Retinal pigment epithelial cell (primary cell): Measurements from ENCODE around the gene ALKBH7.
"Not testable (repeated sequence)": the region's sequence is repeated elsewhere in the genome, so short reads cannot be mapped to it uniquely, and the experiment has no call there.

Experiments
- DNase-seq: peaks from one replicate; pipeline ENCODE4 v3.0.0-alpha.2; 2010; ENCODE audit warnings: low read depth
- H3K4me3 ChIP-seq: 2 replicates; pipeline ENCODE4 v1.5.1; 2011; ENCODE audit warnings: mild to moderate bottlenecking, low read length, control low read depth, moderate library complexity
- CTCF ChIP-seq: conservative IDR thresholded peaks from 2 replicates; pipeline ENCODE4 v1.5.1; 2011; ENCODE audit warnings: low read depth, low read length, control low read depth, inconsistent platforms

ALKBH7 gene

GRCh38 chr19:6340493-6341201 lies 31.9 kb upstream of the ALKBH7 start:
- peak; percentile 20 for TF ChIP-seq CTCF
- DNase-seq: no peak
- no peak overlapping the region for H3K4me3 ChIP-seq

DNA sequence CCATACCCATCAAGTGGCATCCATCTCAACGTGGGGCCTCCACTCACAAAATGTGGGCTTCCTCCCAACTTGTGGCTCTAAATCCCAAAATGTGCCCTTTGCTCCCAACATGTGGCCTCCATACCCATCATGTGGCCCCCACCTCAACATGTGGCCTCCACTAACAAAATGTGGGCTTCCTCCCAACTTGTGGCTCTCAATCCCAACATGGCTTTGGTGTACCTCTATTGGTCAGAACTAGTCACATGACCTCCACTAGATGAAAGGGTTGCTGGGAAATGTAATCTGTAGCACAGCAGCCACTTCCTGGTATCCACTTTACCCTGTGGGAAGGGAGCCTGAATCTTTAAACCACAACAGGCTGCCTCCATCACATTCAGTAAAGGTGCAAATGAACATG lies 29.1 kb upstream of the ALKBH7 start:
- TF ChIP-seq CTCF: no peak
- no peak for DNase-seq
- H3K4me3 ChIP-seq: no peak overlapping the region

GRCh38 chr19:6349271-6349670 lies 23.3 kb upstream of the ALKBH7 start:
- not testable (repeated sequence) for DNase-seq, H3K4me3 ChIP-seq

DNA sequence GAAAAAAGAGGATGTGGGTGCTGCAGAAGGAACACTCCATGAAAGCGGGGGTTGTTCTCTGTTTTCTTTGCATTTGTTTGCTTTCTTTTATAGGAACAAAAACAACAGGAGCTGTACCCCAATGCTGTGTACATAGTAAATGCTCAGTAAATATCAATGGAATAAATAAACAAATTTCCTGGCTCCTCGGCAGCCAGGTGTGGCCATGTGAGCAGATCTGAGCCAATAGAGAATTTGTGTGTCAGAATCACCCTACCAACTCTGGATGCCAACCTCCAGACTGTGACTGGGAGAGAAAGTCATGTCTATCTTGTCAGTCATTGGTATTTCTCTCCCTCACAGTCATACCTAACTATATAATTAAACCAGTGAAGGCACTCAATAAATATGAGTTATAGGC lies 21.9 kb upstream of the ALKBH7 start:
- no peak overlapping the region for H3K4me3 ChIP-seq

DNA sequence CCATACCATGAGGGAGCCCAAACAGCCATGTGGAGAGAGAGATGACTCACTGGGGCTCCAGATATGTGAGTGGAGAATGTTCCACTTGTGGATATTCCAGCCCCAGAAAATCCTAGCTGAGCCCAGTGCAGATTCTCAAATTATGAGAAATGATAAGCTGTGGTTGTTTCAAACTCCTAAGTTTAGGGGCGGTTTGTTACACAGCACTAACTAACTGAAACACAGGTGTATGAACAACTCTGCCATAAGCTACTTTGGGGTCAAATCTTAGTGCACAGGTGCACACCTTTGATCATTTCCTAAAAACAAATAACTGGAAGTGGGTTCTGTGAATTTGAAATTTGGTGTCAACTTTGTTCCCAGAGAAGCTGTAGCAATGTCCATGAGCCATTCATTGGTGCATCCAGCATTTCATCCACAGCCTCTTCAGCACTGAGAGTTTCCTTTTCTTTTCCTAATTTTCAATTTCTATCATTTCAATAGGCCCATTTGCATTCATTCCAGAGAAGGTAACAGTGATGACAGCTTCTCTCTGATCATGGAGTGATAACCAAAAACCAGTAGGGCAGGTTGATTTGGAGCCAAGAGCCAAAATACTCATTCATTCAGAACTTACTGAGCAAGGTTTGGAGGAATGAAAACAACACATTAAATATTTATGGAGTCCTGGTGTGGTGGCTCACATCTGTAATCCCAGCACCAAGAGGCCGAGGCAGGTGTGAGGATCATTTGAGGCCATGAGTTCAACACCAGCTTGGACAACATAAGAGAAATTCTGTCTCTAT lies 20.0 kb upstream of the ALKBH7 start:
- no peak for DNase-seq
- no peak overlapping the region for H3K4me3 ChIP-seq
- no peak for TF ChIP-seq CTCF

More for the DNA sequence above, 21.9 kb upstream of the ALKBH7 start:
- no peak for TF ChIP-seq CTCF
- no peak for DNase-seq

DNA sequence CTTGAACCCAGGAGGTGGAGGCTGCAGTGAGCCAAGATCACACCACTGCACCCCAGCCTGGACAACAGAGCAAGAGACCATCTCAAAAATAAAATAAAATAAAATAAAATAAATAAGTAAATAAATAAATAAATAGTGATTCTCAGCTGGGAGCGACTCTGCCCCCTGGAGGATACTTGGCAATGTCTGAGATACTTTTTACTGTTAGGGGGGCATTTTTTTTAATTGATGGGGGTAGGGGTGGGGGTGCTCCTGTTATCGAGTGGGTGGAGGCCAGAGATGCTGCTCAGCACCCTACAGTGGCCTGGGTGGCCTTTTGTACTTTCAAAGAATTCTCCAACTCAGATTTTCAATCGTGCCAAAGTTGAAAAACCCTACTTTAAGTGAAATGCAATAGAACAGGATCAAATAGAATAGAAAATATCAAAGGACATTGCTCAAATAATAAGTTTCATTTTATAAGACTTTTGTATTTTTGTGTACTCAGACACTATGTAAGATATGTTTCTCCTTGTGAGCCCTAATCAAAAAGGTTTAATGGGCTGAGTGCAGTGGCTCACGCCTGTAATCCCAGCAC lies 18.4 kb upstream of the ALKBH7 start:
- TF ChIP-seq CTCF: peak; percentile 62
- no peak overlapping the region for H3K4me3 ChIP-seq
- no peak for DNase-seq

DNA sequence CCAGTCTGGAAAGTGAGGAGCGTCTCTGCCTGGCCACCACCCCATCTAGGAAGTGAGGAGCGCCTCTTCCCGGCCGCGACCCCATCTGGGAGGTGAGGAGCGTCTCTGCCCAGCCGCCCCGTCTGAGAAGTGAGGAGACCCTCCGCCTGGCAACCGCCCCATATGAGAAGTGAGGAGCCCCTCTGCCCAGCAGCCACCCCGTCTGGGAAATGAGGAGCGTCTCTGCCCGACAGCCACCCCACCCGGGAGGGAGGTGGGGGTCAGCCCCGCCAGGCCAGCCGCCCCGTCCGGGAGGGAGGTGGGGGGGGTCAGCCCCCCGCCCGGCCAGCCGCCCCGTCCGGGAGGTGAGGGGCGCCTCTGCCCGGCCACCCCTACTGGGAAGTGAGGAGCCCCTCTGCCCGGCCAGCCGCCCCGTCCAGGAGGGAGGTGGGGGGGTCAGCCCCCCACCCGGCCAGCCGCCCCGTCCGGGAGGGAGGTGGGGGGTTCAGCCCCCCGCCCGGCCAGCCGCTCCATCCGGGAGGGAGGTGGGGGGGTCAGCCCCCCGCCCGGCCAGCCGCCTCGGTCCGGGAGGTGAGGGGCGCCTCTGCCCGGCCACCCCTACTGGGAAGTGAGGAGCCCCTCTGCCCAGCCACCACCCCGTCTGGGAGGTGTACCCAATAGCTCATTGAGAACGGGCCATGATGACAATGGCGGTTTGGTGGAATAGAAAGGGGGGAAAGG lies 17.1 kb upstream of the ALKBH7 start:
- H3K4me3 ChIP-seq, DNase-seq: not testable (repeated sequence)
